ENCODE results near the gene GOLGA8S. TPM values are rescaled to one million over a fixed set of nuclear protein-coding genes. Genes with fewer than 3 reads are reported as not detected.
"Not testable (repeated sequence)": the region's sequence is repeated elsewhere in the genome, so short reads cannot be mapped to it uniquely, and the experiment has no call there.

Gene GOLGA8S
- total RNA-seq, 2 experiments from 2014 or later, result 0.33 to 0.38 TPM

DNA sequence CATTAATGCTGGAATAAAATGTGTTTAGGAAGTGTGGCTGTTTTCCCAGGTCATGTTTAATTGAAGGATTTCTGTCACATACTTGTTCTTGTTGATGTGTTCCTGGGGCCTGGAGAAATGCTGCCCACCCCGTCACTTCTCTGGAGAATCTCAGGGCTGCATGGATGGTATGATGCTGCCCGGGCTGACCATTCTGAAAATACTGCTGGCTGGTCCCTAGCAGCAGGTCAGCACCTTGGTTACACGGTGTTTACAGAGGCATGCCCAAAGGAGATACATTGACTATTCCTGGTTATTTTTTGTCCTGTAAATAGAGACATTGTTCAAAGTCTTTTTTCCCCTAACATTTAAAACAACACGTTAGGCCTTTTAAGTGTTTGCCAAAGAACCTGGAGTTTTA lies 26.2 kb downstream of the GOLGA8S start:
- POLR2A ChIA-PET; H3K4me3 Mint-ChIP-seq; H3K27ac Mint-ChIP-seq; H3K27me3 Mint-ChIP-seq; DNase-seq; H3K4me1 Mint-ChIP-seq; H3K36me3 Mint-ChIP-seq (ENCODE audit: low read depth); H3K9me3 Mint-ChIP-seq; CTCF ChIA-PET: not testable (repeated sequence)

DNA sequence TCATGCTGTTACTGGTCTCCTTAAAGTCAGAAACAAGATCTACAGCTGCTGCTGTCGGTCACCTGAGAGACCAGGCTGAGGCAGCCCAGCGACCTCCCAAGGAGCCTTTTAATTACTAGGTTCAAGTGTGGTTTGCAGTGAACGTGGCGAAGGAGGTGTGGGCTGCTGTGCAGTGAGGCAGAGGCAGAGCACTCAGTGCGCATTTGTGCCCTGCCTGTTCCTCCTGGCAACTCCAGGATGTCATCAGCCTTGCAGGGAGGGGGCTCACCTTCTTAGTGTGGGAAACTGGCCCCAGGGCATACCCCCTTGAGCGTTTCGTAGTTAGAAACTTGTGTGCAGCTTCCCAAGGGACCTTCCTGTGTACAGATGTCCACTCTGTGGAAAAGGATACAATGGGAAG lies 26.6 kb downstream of the GOLGA8S start:
- H3K9me3 Mint-ChIP-seq; H3K27ac Mint-ChIP-seq; H3K36me3 Mint-ChIP-seq (ENCODE audit: low read depth); H3K4me1 Mint-ChIP-seq; POLR2A ChIA-PET; CTCF ChIA-PET; DNase-seq; H3K27me3 Mint-ChIP-seq; H3K4me3 Mint-ChIP-seq: not testable (repeated sequence)

DNA sequence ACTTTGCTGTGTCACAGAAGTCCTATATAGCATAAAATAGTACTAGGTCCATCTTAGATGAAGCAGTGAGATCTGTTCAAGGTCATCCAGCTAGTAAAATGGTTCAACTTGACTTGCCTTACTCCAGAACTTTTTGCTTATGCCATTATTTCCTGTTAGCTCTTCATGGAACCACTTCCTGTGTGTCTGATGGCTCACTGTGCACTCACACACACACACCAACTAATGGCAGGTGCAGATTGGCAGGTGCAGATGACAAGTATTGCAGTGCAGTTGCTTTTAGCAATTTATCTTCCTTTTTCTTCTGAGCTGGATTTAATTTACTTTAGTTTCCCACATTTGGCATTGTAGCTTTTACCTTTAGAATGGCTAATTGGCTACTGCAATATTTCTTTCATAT lies 29.8 kb downstream of the GOLGA8S start:
- no peak for DNase-seq
- no peaks in the 10 kb centered on the region for H3K4me1 Mint-ChIP-seq
- H3K36me3 Mint-ChIP-seq (ENCODE audit: low read depth), result no peaks in the 10 kb centered on the region
- CTCF ChIA-PET, result no interaction called here
- H3K27me3 Mint-ChIP-seq, result peaks cover 4% of the 10 kb centered on the region
- no peak overlapping the region for H3K4me3 Mint-ChIP-seq
- POLR2A ChIA-PET, result no interaction called here
- H3K27ac Mint-ChIP-seq, result no peak overlapping the region
- no peaks in the 10 kb centered on the region for H3K9me3 Mint-ChIP-seq

DNA sequence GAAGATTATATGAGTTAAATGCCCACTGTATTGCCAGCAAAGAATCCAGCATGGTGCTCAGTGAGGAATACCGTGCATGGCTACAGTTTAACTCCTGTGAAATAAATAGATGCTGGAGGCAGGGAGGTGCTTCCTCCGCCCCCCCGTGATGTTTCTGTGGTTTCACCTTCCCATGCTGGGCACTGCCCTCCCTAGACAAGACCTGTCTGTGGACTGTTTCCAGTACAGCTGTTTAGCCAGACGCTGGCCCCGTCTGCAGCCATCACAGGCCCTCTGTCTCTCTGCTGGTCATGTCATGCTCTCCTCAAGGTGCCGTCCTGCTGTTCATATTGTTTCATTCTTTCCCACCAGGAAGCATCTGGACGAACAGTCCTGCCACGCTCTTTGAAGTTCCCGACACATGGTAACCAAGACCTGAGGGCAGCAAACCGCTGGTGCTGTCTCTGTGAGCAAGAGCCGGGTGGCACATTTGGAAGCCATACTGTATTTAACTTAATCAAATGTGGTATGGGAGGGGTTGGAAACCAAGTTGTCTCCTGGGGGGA lies 31.4 kb downstream of the GOLGA8S start:
- DNase-seq, result no peak
- H3K4me1 Mint-ChIP-seq, result no peaks in the 10 kb centered on the region
- H3K4me3 Mint-ChIP-seq, result no peak overlapping the region
- no peak overlapping the region for H3K27ac Mint-ChIP-seq
- no peaks in the 10 kb centered on the region for H3K36me3 Mint-ChIP-seq (ENCODE audit: low read depth)
- ChIA-PET POLR2A (no interaction called here), CTCF (no interaction called here)
- H3K9me3 Mint-ChIP-seq, result no peaks in the 10 kb centered on the region
- H3K27me3 Mint-ChIP-seq, result peaks cover 4% of the 10 kb centered on the region

DNA sequence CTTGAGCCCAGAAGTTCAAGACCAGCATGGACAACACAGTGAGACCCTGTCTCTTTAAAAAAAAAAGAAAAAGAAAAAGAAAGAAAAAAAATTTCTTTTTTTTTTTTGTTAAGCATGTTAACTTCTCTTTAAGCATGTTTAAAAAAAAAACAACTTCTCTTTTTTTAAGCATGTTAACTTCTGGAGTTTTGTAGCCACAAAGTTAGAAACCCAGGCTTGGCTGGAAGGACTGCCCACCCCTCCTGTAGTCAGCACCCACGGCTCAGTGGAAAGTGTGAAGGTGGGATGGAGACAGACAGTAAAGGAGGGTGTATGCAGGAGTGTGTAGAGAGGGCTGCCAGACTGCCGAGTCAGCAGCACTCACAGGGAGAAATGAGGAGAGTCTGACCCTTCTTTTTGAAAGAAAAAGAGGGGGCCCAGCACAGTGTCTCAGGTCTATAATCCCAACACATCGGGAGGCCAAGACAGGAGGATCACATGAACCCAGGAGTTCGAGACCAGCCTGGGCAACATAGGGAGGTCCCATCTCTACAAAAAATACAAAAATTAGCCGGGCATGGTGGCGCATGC lies 33.2 kb downstream of the GOLGA8S start:
- no peaks in the 10 kb centered on the region for H3K36me3 Mint-ChIP-seq (ENCODE audit: low read depth)

DNA sequence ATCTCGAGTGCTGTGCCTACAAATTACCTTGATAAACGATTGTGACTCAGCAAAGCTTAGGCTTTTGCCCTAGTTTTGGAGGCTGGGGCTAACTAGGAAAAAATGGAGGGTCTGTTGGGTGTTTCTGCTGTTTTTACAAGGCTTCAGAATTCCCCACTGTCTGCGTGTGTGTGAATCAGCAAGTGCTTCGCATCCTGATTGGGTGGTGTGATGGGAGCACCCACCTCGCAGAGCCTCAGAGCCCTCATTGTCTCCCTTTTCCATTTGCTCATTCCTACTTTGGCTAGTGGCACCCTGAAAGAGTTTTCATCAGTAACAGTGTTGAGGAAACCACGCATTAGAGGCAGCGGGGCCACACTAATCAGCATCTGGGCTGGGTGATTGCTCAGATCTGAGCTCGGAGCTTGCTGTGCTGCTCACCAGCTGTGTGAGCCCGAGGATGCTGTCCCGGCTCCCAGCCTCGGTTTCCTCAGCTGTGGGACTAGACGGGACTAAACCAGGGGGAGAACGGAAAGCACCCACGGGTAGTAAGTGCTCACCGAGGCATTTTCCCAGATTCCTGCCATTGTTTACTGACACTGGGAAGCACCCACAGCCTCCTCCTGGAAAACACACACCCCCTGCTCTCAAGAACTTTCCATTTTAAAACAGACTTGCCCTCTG lies 40.6 kb downstream of the GOLGA8S start:
- Mint-ChIP-seq H3K4me3 (no peak overlapping the region), H3K4me1 (no peaks in the 10 kb centered on the region), H3K27me3 (no peaks in the 10 kb centered on the region), H3K9me3 (no peaks in the 10 kb centered on the region), H3K36me3 (ENCODE audit: low read depth) (no peaks in the 10 kb centered on the region), H3K27ac (no peak overlapping the region)
- POLR2A ChIA-PET, result no interaction called here
- no peak for DNase-seq
- CTCF ChIA-PET, result no interaction called here

More for the DNA sequence above, 33.2 kb downstream of the GOLGA8S start:
- ChIA-PET POLR2A (no interaction called here), CTCF (no interaction called here)
- no peak for DNase-seq
- Mint-ChIP-seq H3K4me1 (no peaks in the 10 kb centered on the region), H3K27ac (no peak overlapping the region), H3K27me3 (peaks cover 4% of the 10 kb centered on the region), H3K9me3 (no peaks in the 10 kb centered on the region), H3K4me3 (no peak overlapping the region)

DNA sequence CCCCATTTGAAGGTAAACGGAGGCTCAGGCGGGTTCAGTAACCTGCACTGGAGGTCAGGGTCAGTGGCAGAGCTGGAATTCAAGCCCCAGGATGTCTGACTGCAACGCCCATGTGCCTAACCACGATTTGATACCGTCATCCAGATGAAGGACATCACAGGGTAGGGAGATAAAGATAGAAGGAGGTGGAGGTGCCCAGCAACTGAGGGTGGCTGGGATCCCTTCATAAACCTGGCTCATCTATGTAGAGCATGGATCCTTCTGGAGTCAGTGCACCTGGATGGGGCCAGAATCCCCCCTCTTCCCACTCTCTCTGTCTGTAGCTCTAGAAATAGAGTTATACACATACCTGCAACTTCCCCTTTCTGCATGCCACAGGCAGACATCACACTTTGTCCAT lies 41.3 kb downstream of the GOLGA8S start:
- no peaks in the 10 kb centered on the region for H3K9me3 Mint-ChIP-seq
- POLR2A ChIA-PET, result no interaction called here

DNA sequence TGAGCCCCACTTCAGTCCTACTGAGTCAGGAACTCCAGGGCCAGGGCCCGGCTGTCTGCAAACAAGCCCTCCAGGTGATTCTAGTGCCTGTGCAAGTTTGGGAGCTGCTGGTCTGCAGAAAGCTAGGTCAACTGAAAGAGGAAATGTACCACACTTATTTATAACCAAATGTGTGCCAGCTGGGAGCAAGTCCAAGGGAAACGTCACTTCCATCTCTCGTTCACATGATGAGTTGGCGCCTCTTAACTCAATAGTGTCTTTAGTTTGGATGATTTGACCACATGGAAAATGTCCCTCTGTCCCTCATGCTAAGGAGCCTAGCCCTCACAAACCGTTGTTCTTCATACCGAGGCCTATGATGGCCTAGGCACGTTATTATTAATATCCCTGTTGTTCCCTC lies 43.2 kb downstream of the GOLGA8S start:
- H3K4me1 Mint-ChIP-seq, result no peaks in the 10 kb centered on the region
- CTCF ChIA-PET, result no interaction called here
- no peaks in the 10 kb centered on the region for H3K27me3 Mint-ChIP-seq
- no peak for DNase-seq
- H3K36me3 Mint-ChIP-seq (ENCODE audit: low read depth), result no peaks in the 10 kb centered on the region
- H3K27ac Mint-ChIP-seq, result no peak overlapping the region
- POLR2A ChIA-PET, result no interaction called here
- H3K4me3 Mint-ChIP-seq, result no peak overlapping the region
- no peaks in the 10 kb centered on the region for H3K9me3 Mint-ChIP-seq

More for the DNA sequence above, 41.3 kb downstream of the GOLGA8S start:
- CTCF ChIA-PET, result no interaction called here
- DNase-seq, result no peak
- H3K4me1 Mint-ChIP-seq, result no peaks in the 10 kb centered on the region
- no peak overlapping the region for H3K4me3 Mint-ChIP-seq
- H3K27ac Mint-ChIP-seq, result no peak overlapping the region
- H3K36me3 Mint-ChIP-seq (ENCODE audit: low read depth), result no peaks in the 10 kb centered on the region
- H3K27me3 Mint-ChIP-seq, result no peaks in the 10 kb centered on the region

DNA sequence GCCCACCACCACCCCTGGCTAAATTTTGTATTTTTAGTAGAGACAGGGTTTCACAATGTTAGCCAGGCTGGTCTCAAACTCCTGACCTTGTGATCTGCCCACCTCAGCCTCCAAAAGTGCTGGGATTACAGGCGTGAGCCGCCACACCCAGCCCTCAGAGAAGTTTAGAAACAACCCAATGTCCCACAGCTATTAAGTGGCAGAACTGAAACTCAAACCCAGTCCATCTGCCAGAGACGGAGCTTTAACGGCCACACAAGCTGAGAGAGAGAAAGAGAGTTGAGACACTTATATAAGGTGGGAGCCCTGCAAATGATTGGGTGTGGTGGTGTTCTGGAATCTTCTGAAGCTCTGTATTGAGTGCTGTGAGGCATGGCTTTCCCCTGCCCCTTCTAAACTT lies 43.8 kb downstream of the GOLGA8S start:
- H3K4me1 Mint-ChIP-seq; POLR2A ChIA-PET; H3K27me3 Mint-ChIP-seq; H3K4me3 Mint-ChIP-seq; H3K36me3 Mint-ChIP-seq (ENCODE audit: low read depth); H3K9me3 Mint-ChIP-seq; H3K27ac Mint-ChIP-seq; CTCF ChIA-PET; DNase-seq: not testable (repeated sequence)

DNA sequence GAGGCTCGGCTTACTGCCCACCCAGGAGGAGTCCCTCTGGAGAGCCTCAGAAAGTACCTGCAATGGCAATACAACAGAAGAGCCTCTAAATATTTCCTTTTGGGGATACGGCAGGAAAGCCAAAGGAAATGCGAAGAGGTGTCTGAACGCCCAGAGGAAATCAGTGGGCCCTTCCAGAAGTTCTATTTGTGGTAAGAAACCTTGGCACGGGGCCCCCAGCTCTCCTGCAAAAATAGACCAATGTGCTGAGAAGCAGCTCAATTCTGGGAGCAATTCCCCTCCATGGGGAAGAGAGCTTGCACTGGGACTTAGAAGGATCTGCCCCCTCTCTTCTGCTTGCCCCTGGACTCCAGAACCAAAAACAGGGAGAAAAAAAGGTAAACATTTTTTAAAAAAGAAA lies 44.7 kb downstream of the GOLGA8S start:
- H3K4me1 Mint-ChIP-seq; H3K27ac Mint-ChIP-seq; H3K27me3 Mint-ChIP-seq; H3K36me3 Mint-ChIP-seq (ENCODE audit: low read depth); H3K4me3 Mint-ChIP-seq; H3K9me3 Mint-ChIP-seq; POLR2A ChIA-PET; DNase-seq; CTCF ChIA-PET: not testable (repeated sequence)

DNA sequence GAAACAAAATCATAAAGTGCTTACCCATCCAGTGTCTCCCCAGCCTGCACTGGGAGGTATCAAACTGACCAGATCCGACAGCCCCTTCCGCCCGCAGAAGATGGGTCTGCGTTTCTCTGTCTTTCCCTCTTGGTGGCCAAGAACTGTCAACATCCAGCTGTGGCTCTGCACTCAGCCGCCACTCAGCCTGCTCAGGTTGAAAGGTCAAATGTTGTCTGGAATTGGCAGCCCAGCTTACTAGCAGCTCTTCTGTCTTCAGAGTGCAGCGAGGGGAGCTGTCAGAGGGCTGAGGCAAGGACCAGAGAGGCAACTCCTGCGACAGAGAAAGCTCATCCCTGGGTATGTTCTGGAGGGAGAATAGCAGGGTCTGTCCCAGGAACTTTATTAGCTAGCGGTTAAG lies 47.1 kb downstream of the GOLGA8S start:
- no peaks in the 10 kb centered on the region for H3K9me3 Mint-ChIP-seq
- POLR2A ChIA-PET, result no interaction called here
- no peak for DNase-seq
- no peaks in the 10 kb centered on the region for H3K36me3 Mint-ChIP-seq (ENCODE audit: low read depth)
- CTCF ChIA-PET, result no interaction called here
- H3K4me3 Mint-ChIP-seq, result no peak overlapping the region
- H3K27ac Mint-ChIP-seq, result no peak overlapping the region
- no peaks in the 10 kb centered on the region for H3K27me3 Mint-ChIP-seq
- no peaks in the 10 kb centered on the region for H3K4me1 Mint-ChIP-seq

DNA sequence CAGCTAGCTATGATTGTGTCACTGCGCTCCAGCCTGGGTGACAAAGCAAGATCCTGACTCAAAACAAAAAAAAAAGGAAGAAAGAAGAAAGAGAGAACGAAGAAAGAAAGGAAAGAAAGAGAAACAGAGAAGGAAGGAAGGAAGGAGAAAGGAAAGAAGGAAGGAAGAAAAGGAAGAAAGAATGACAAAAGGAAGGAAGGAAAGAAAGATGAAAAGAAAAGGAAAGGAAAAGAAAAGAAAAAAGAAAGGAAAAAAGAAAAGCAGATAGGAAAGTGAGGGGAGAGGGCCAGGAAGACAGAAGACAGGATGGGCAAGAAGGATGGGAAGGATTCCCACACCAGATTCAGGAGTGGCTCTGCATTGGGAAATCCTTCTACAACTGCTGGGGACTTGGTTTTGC lies 47.6 kb downstream of the GOLGA8S start:
- H3K27ac Mint-ChIP-seq, result no peak overlapping the region
- H3K4me3 Mint-ChIP-seq, result no peak overlapping the region
- H3K9me3 Mint-ChIP-seq, result no peaks in the 10 kb centered on the region
- DNase-seq, result no peak
- no peaks in the 10 kb centered on the region for H3K36me3 Mint-ChIP-seq (ENCODE audit: low read depth)
- H3K4me1 Mint-ChIP-seq, result no peaks in the 10 kb centered on the region
- ChIA-PET POLR2A (no interaction called here), CTCF (no interaction called here)
- H3K27me3 Mint-ChIP-seq, result no peaks in the 10 kb centered on the region

DNA sequence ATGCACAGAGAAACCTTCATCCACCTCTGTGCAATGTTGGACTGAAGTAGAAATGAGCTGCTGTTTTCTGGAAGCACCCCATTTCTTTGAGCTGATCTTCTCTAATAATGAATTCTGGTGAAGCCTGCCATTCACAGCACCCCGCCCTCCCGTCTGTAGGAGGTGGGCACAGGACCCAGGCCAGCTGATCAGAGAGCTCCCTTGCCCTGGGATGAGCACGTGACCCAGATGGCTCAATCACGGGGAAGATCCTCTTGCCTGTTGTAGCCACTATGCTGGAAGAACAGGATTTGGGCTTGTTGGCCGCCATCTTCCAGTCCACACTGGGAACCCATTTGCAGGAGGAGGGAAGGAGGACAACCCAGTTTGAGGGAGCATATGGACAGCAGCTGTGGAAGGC lies 48.0 kb downstream of the GOLGA8S start:
- ChIA-PET CTCF (no interaction called here), POLR2A (no interaction called here)
- no peak overlapping the region for H3K4me3 Mint-ChIP-seq
- H3K27ac Mint-ChIP-seq, result no peak overlapping the region
- H3K36me3 Mint-ChIP-seq (ENCODE audit: low read depth), result no peaks in the 10 kb centered on the region
- no peaks in the 10 kb centered on the region for H3K4me1 Mint-ChIP-seq
- H3K27me3 Mint-ChIP-seq, result no peaks in the 10 kb centered on the region
- no peak for DNase-seq
- H3K9me3 Mint-ChIP-seq, result no peaks in the 10 kb centered on the region

DNA sequence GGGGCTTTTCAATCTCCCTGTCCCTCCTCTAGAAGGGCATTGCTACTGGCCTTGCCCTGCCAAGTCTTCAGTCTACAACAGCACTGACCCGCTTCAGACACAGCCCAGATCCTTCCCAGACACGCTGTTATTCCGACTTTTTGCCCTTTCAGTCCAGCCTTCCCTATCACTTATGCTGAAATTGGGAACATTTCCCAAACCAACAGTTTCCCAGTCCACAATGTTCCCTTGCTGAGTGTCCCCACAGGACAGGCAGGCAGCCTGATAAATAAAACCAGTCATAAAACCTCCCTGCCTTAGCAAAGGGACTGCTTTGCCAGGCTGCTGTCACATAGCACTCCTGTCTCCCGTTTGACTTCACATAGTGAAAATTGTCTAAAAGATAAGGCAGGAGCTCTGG lies 49.0 kb downstream of the GOLGA8S start:
- ChIA-PET POLR2A (no interaction called here), CTCF (no interaction called here)
- no peaks in the 10 kb centered on the region for H3K27me3 Mint-ChIP-seq
- no peak for DNase-seq
- H3K4me1 Mint-ChIP-seq, result no peaks in the 10 kb centered on the region
- no peaks in the 10 kb centered on the region for H3K9me3 Mint-ChIP-seq
- H3K27ac Mint-ChIP-seq, result no peak overlapping the region
- no peak overlapping the region for H3K4me3 Mint-ChIP-seq
- no peaks in the 10 kb centered on the region for H3K36me3 Mint-ChIP-seq (ENCODE audit: low read depth)
